Muscle of arm (tissue), 14 donors: ENCODE results near the gene TBC1D1. TPM values are rescaled to one million over a fixed set of nuclear protein-coding genes. Genes with fewer than 3 reads are reported as not detected.

ENCODE experiments used
- DNase-seq: peaks from one replicate; pipeline ENCODE4 v3.0.0-alpha.2; 2013
- long read RNA-seq, 11 donors: transcript quantifications; one replicate each; lab custom pipeline, GENCODE V29; 2026
- polyA plus RNA-seq, 12 donors: library from polyadenylated mRNA; unstranded; fragments of 120-200 nt; gene quantifications; one replicate each; pipeline ENCODE4 v1.2.1, GENCODE V29; 2013; ENCODE audit not compliant: insufficient read length in 12 of 12

Gene TBC1D1, protein sequence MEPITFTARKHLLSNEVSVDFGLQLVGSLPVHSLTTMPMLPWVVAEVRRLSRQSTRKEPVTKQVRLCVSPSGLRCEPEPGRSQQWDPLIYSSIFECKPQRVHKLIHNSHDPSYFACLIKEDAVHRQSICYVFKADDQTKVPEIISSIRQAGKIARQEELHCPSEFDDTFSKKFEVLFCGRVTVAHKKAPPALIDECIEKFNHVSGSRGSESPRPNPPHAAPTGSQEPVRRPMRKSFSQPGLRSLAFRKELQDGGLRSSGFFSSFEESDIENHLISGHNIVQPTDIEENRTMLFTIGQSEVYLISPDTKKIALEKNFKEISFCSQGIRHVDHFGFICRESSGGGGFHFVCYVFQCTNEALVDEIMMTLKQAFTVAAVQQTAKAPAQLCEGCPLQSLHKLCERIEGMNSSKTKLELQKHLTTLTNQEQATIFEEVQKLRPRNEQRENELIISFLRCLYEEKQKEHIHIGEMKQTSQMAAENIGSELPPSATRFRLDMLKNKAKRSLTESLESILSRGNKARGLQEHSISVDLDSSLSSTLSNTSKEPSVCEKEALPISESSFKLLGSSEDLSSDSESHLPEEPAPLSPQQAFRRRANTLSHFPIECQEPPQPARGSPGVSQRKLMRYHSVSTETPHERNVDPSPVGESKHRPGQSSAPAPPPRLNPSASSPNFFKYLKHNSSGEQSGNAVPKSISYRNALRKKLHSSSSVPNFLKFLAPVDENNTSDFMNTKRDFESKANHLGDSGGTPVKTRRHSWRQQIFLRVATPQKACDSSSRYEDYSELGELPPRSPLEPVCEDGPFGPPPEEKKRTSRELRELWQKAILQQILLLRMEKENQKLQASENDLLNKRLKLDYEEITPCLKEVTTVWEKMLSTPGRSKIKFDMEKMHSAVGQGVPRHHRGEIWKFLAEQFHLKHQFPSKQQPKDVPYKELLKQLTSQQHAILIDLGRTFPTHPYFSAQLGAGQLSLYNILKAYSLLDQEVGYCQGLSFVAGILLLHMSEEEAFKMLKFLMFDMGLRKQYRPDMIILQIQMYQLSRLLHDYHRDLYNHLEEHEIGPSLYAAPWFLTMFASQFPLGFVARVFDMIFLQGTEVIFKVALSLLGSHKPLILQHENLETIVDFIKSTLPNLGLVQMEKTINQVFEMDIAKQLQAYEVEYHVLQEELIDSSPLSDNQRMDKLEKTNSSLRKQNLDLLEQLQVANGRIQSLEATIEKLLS (N-terminal part only)
- 10 to 100 TPM in 11 of 12 donors, not detected in 1; 36.0 to 71.2 (median 61.3) TPM for polyA plus RNA-seq
- long read RNA-seq, donor 1, partial matches to known transcripts, result 10 of 15 reads
- long read RNA-seq, donor 1, other reads (novel, unspliced or antisense), result 0 of 15 reads
- long read RNA-seq, donor 2, result 0 reads
- long read RNA-seq, donor 3, full-length matches to known transcripts, result 2 of 2 reads
- long read RNA-seq, donor 3, partial matches to known transcripts, result 0 of 2 reads
- long read RNA-seq, donor 3, other reads (novel, unspliced or antisense), result 0 of 2 reads
- long read RNA-seq, donor 4, result 0 reads
- long read RNA-seq, donor 5, partial matches to known transcripts, result 0 of 3 reads
- long read RNA-seq, donor 5, other reads (novel, unspliced or antisense), result 0 of 3 reads
- long read RNA-seq, donor 6, partial matches to known transcripts, result 5 of 7 reads
- long read RNA-seq, donor 6, other reads (novel, unspliced or antisense), result 0 of 7 reads
- long read RNA-seq, donor 7, partial matches to known transcripts, result 0 of 2 reads
- long read RNA-seq, donor 7, other reads (novel, unspliced or antisense), result 0 of 2 reads
- long read RNA-seq, donor 8, partial matches to known transcripts, result 0 of 2 reads
- long read RNA-seq, donor 8, other reads (novel, unspliced or antisense), result 0 of 2 reads
- long read RNA-seq, donor 9, partial matches to known transcripts, result 6 of 9 reads
- long read RNA-seq, donor 9, other reads (novel, unspliced or antisense), result 0 of 9 reads
- long read RNA-seq, donor 10, partial matches to known transcripts, result 0 of 4 reads
- long read RNA-seq, donor 10, other reads (novel, unspliced or antisense), result 0 of 4 reads
- long read RNA-seq, donor 11, partial matches to known transcripts, result 6 of 7 reads
- long read RNA-seq, donor 11, other reads (novel, unspliced or antisense), result 0 of 7 reads

DNA sequence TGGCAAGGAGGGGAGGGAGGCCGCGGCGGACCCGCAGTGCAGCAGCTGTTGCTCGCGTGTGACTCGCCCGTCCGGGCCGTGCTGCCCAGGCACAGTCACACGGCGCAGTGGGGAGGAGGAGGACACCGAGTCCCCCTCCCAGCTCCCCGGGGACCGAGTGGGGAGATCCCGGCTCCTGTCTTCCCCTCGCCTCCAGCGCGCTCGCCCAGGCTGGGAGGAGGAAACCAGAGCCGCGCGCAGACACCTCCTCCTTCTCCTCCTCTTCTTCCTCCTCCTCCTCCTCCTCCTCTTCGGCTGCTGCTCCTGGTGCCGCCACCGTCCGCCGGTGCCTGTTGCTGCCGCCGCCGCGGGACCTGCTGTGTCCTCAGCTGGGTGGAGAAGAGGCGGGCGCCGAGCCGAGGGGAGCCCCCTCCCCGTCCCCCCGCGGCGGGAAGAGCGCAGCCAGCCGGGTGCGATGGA, at the start of gene TBC1D1:
TBC1D1 (plus strand) TSS at position 284 of the 459 bp plus-strand sequence. CDS start 11,012 bp downstream, outside the sequence.
- DNase-seq, result no peak

DNA sequence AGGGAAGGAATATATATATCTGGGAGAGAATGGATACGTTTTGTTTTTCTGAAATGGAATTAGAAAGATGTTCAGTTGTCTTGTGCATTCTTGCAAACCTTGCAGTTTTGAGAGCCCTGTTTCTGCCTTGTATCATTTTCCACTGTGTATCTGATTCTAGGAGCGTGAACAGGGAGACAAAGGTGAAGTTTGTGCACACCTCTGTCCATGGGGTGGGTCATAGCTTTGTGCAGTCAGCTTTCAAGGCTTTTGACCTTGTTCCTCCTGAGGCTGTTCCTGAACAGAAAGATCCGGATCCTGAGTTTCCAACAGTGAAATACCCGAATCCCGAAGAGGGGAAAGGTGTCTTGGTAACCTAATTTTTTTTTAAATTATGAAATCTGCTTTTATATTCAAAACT, 46.7 kb upstream of the TBC1D1 start:
- no peak for DNase-seq

DNA sequence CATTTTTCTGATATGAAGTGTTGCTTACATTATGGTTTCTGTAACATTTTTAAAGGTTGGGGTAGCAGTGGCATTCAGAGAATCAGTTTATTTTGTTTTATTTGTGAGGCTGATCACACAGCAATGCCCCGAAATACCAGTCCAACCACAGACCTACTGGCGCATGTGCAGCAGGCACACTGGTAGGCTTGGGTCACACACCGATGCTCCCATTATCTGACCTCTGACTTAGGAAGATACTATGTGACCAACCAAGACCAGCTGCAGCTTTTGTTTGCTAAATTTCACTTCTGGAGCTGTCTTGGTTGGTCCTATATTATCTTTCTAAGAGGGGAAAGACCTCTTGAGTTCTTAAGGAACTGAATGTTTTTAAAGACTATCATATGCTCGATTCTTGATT, 45.7 kb upstream of the TBC1D1 start:
- DNase-seq, result no peak

DNA sequence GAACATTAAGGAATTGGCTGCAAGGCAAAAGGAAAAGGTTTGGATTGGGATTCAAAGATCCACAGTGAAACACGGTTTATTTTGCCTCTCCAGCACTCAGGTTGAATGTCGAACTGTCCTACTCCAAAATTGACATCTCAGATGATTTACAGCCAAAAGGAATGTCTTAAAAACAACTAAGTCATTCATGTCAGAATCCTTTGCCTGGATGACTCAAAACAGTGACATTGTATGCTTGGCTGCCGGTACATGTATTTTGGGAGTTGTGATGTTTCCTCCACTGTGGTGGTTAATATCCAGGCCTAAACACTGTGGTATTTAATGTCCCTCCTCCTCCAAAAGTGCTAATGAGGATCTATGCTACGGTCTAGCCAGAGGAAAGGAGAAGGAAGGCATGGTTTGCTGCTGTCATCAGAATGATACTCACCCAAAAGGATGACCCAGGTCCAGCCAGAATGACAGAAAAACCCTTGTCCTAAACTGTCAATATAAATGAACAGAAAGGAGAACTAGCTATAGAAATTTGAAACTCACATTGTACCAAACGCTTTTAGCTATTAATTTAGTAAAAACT, 43.5 kb upstream of the TBC1D1 start:
- DNase-seq, result no peak

DNA sequence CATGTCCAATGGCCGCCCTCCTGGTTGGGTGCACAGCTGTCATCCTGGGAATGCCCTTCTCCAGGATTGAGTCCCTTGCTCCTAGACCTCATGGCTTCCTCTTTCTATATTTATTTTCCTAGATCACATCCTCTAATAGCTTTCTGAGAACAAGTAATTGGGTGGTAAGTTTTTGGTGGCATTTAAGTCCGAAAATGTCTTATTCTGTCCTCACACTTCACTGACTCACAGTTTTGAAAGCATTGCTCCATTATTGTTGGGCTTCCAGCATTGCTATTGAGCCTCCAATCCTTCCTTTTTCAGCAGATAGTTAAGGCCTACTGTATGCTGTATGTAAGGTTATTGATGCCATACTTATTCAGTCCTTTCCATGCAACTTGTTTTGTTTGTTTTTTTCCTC, 38.5 kb upstream of the TBC1D1 start:
- DNase-seq, result no peak

DNA sequence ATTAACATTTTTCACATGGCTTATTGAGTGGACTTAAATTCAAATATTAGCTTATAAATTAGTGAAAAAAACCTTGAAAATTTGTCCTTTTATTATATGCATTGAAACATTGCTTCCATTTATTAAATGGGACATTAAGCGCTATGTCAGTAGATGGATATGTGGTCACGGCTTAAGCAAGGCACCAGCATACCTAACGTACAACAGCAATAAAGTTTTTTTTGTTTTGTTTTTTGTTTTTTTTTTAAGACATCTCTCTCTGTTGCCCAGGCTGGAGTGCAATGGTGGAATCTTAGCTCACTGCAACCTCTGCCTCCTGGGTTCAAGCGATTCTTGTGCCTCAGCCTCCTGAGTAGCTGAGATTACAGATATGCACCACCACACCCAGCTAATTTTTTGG, 32.8 kb upstream of the TBC1D1 start:
- no peak for DNase-seq

DNA sequence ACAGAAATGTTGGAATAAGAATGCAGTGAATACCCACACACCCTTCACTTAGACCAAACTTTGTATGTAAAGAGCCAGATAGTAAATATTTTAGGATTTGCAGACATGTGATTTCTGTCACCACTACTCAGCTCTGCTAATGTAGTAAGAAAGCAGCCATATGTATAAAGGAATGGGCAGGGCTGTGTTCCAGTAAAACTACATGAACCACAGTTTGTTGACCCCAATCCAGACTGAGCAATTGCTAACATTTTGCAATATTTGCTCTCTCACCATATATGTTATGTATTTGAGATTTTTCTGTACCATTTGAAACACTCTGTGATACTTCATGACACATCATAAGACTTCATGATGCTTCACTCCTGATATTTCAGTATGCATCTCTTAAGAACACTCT, 32.0 kb upstream of the TBC1D1 start:
- no peak for DNase-seq

DNA sequence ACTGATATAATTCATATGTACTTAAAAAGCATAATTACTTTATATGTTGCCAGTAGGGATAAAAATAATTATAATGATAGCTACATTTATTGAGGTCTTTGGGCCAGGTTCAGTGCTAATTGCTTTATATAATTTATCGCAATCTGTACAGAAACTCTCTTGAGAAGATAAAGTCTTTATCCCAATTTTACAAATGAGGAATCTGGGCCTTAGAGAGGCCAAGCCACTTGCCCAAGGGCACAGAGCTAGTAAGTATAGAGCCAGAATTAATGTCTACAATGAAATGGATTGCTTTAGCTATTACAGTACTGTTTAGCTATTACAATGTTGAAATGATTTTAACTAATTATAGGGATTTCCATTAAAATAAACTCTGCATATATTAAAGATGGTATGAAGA, 30.6 kb upstream of the TBC1D1 start:
- no peak for DNase-seq

DNA sequence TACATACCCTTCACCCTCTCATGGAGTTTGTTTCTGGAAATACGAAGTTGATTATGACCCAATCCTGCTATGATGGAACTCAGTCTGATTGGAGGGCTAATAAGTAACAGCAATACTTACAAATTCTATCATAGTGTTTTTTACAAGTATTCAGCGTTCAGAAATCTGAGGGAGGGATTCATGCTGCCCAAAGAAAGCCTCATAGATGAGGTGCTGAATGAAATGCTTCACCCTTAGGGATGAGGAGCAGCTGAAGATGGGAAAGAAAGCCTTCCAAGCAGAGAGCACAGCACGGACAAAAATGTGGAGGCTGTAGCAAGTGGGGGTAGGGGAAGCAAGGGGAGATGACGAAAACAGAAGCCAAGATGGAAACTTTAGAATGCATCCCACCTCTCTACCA, 27.9 kb upstream of the TBC1D1 start:
- DNase-seq, result no peak

DNA sequence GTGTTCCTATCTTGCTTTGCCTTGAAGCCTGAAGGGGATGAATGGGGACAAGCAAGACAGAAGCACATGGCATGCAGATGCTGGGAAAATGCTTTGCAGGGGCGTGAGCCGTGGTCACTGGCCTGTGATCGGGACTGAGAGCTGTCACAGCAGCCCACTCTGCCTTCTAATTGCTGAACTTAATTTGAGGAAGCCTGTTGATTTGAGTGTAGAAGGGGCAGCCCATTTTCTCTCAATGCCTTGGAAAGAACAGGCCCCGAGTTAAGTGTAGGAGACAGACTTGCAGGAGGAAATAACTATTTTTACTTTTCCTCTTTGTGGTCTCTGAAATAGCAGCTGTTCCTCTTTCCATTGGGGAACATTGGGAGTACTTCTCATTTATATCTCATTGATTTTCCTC, 26.1 kb upstream of the TBC1D1 start:
- DNase-seq, result no peak

DNA sequence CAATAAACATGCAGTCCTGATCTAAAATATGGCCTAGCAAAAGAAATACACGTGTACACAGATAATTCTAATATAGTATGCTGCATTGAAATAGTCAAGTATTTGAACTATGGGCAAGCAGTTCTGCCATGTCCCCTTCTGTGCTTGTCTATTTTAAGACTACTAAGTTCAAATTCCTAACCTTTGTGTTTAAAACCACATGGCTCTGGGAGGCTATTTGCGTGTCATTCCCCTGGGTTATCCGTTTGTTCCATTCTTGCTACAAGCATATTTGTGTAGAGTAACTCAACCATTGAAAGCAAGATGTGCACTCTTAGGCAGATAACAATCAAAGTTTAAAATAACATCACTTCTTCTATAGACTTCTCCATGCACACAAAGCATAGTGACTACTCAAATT, 25.4 kb upstream of the TBC1D1 start:
- no peak for DNase-seq

DNA sequence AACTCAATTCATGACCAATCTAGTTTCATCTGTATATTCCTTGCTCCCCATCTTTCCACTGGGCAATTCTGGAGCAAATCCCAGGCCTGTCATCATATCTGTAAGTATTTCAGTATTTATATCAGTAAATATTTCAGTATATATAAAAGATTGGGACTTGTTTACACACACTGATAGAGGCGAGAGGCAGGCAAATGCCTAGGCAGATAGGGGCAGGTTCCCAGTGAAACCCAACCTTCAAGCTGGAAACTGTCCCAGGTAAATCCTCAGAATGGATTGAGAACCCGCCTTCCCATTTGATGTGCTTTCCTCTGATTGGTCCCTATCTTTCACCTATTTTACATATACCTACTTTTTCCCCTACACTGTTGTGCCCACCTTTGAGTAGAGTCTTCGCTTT, 23.8 kb upstream of the TBC1D1 start:
- DNase-seq, result no peak

DNA sequence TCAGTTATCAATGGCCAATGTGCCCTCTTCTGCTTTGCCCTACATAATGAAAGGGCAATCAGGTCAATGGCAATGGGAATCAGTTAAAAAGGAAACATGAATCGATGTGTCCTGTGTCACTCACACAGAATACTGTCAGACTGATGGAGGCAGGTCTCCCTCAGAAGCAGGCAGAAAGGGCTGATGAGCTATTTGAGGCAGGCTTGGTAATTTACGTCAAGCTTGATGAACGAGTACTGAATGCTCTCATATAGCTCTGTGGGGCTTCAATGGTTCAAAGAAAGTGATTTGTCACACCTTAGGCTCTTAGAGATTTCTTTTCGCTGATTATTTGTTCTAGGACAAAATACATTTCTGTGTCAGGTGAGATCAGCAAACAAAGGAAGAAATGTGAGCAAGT, 22.6 kb upstream of the TBC1D1 start:
- DNase-seq, result no peak

DNA sequence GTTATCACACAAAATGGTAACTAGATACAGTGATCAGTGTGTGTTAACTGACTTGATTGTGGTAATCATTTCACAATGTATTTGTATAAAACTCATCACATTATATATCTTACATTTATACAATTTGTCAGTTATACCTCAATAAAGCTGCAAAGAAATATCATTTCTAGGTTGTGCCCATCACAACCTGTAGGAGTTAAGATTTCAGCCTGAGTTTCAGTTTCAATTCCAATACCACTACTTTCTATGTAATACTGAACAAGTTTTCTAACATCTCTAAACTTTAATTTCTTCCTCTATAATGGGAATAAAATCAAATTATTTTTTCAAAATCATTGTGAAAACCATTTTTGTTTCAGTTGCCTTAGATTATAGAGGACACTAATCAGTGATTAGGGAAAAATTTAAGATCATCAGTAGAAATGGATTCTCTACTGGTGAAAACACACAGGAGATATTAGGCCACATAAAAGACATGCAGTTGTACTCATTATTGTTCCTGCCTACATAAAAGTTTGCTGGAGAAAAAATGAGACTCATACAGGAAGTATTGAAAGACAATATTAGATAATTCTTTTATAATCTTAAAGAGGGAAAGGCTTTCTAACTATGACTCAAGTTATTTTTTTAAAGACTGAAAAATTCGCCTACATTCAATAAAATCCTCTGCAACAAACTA, 18.4 kb upstream of the TBC1D1 start:
- no peak for DNase-seq

DNA sequence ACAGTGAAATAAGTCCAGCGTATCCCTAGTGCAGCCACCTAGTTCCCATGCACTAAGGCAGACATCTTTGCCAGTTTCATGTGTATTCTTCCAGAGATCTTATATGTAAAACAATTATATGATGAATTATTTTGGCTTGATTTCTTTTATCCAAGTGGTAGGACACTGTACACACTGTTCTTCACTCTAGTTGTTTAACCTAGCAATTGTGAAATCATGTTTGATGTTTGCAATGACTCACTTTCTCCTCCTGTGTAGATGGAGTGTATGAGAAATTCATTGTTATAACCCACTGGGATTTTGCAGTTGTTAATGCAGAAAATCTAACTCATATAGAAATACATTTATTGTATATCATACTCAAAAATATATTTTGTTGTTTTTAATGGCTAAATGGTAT, 17.5 kb upstream of the TBC1D1 start:
- no peak for DNase-seq

DNA sequence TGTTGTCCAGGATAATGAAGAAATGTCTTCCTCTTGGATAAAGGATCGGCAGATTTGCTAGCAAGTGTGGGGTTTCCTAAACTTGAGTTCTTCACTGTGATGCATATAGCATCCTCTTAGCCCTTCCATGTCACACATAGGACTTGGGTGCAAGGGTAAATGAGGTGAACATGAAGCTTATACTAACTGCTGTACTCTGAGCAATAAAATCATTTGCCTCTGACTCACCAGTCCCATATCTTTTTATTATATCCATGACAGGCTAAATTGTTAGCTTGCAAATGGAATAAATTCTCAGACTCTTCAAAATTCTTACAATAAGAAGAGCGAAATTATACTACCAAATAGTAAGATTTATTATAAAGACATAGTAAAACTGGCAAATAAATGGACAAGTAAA, 14.7 kb upstream of the TBC1D1 start:
- DNase-seq, result no peak

DNA sequence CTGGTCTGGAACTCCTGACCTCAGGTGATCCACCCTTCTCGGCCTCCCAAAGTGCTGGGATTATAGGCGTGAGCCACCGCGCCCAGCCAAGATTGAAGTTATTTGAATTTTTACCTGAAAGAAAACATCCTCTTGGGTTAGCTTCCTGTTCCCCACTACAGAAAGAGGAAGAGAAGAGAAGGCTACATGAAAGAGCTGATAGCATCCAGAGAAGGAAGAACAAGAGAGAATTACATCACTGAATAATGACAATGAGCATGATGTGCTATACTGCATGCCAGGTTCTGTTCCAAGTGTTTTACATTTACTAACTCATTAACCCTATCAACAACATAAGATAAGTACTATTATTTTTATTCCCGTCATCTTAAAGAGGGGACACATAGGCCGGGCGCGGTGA, 11.5 kb upstream of the TBC1D1 start:
- DNase-seq, result no peak

DNA sequence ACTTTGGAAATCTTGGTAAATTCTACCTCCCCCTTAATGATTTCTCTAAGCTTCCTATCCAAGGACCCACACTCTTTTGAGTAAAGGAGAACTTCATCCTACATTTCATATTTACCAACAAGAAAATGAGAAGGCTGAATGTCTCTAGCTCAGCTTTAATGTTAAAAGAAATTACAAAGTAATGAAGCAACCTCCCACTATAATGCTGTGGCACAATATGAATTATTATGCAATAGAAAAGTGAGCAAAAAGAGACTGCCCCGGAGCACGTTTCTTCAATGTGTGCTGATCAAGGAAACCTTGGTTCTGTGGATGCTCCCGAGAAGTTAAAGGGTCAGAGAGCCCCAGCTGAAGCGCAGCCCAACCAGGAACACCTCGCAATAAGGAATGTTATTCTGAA, 9.1 kb upstream of the TBC1D1 start:
- DNase-seq, result no peak

DNA sequence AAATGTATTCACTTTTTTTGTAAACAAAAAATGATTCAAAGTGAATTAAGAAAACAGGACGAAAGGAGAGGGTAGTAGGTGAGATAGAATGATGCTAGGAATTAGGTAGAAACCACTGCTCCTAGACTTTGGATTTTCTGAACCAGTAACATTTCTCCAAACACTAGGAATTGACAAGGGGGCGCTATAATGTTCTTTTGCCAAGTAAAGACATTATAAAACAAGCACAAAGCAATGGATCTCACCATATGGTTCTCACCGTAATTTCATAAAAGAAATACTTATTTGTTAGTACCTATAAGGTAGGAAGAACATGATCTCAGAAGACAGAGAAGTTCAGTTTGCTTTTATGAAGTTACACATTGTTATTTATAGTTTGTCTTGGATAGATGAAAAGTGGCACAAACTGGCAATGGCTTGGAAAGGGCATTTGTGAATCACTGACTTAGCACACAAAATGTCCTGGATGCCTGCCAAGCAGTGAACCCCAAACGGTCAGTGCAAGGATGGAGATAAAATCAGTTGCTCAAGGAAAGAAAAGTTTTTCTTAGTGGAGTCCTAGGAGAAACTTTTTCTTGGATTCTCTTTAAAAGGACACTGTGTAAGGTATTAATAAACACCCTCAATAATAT, 8.1 kb upstream of the TBC1D1 start:
- DNase-seq, result no peak
